Natural killer cell (primary cell): ENCODE measurements around the gene MTRF1L. TPM values are rescaled to one million over a fixed set of nuclear protein-coding genes. Genes with fewer than 3 reads are reported as not detected.

Experiments
- ATAC-seq, 3 donors: fragments of 150-1000 bp in 2 of 3; fragments of 200-7000 bp in 1 of 3; cut with Tn5 transposase; 1 replicate in 1 of 3; 2 replicates in 2 of 3; pipeline ENCODE4 v1.10.0; 2021; ENCODE audit warnings: mild to moderate bottlenecking in 2 of 3, moderate library complexity in 2 of 3
- DNase-seq, 2 donors: peaks; one replicate each; pipeline versions ENCODE4 v3.0.0 to v3.0.0-alpha.2; 2013 to 2021; ENCODE audit warnings: mixed read lengths in 1 of 2
- H3K27ac ChIP-seq: one replicate; pipeline ENCODE4 v1.5.1; 2013; ENCODE audit warnings: mild to moderate bottlenecking, low read length
- H3K27me3 ChIP-seq: one replicate; pipeline ENCODE4 v1.6.1; 2013; ENCODE audit warnings: low read length; ENCODE audit not compliant: control insufficient read depth, insufficient read depth
- H3K36me3 ChIP-seq: one replicate; pipeline ENCODE4 v1.6.1; 2013; ENCODE audit warnings: low read length; ENCODE audit not compliant: control insufficient read depth, insufficient read depth
- H3K4me1 ChIP-seq: one replicate; pipeline ENCODE4 v1.6.1; 2013; ENCODE audit warnings: low read length; ENCODE audit not compliant: control insufficient read depth, insufficient read depth
- H3K4me3 ChIP-seq: one replicate; pipeline ENCODE4 v1.5.1; 2013; ENCODE audit warnings: low read length
- H3K9me3 ChIP-seq: one replicate; pipeline ENCODE4 v1.6.1; 2013; ENCODE audit warnings: low read length; ENCODE audit not compliant: control insufficient read depth, insufficient read depth
- H3K27ac Mint-ChIP-seq, 2 donors: one replicate each; pipeline ENCODE4 v1.8.0; 2022; ENCODE audit warnings: mild to moderate bottlenecking in 2 of 2, mixed read lengths in 2 of 2, moderate library complexity in 1 of 2
- H3K27me3 Mint-ChIP-seq, 2 donors: one replicate each; pipeline ENCODE4 v1.8.0; 2022; ENCODE audit warnings: low read depth in 2 of 2, mixed read lengths in 2 of 2
- H3K36me3 Mint-ChIP-seq: one replicate; pipeline ENCODE4 v1.8.0; 2022; ENCODE audit warnings: mixed read lengths
- H3K4me1 Mint-ChIP-seq, 2 donors: one replicate each; pipeline ENCODE4 v1.8.0; 2022; ENCODE audit warnings: mixed read lengths in 2 of 2
- H3K4me3 Mint-ChIP-seq: one replicate; pipeline ENCODE4 v1.8.0; 2022; ENCODE audit warnings: mild to moderate bottlenecking, moderate library complexity, mixed read lengths
- H3K9me3 Mint-ChIP-seq, 2 donors: one replicate each; pipeline ENCODE4 v1.8.0; 2022; ENCODE audit warnings: mixed read lengths in 2 of 2
- WGBS: methylation state at CpG from one replicate; pipeline ENCODE4 v1.1.7; 2013; ENCODE audit warnings: missing lambda C conversion rate; ENCODE audit not compliant: insufficient coverage; 5-methylcytosine and 5-hydroxymethylcytosine counted together
- intact Hi-C: fragments of 100-400 bp; cut with micrococcal nuclease; formaldehyde crosslinking; loops from one replicate; pipeline ENCODE4 v1.14.2; 2022
- total RNA-seq, 4 donors: library from RNA; stranded (reverse); fragments of 120-200 nt in 1 of 4; gene quantifications; one replicate each; pipeline versions ENCODE4 v1.2.3 to v1.2.4, GENCODE V29; 2013 to 2022
- TF ChIP-seq, protein P1 (sequence below): fragments of 200-600 bp; IDR thresholded peaks from one replicate; pipeline ENCODE4 v1.8.0; 2022; ENCODE audit warnings: antibody characterized with exemption

The MTRF1L gene
- total RNA-seq, 3 donors from 2014 or later (not counting 1 experiment from before 2014, with no cell fraction given), result 17.6 to 24.7 (median 21.6) TPM

DNA sequence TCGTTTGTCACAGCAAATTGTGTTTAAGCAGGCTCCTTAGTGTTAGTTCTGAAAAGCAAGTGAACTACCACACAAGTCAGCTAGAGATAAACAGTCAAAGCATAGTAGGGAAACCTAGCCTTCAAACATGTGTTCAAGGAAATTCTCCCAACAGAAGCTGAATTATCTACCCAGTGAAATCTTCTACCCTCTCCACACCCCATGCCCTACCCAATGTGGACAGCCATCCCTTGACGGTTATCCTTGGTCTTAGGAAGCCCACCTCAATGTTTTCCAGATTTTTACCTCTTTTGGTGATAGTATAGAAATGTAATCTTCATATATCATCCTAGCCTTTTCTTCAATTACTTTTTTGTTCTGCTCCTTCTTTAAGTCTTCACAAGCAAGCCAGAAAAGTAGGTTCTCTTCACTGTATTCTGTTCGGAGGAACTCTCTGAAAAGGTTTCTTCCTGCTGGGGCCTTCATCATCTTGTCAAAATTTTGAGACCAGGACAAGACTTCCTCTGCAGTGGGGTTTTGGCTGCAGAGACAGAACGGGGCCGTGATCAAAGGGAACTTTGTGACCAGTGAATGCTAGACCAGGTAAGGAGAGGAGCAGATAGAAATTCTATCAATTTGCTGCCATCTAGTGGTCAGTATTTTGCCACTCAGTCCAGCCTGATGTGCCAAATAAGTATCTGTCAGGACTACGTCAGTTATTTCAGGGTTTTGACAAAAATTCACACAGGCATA is 21.6 kb upstream of the MTRF1L start:
- Mint-ChIP-seq H3K4me3 (no peak overlapping the region), H3K9me3 (no peaks in the 10 kb centered on the region), H3K27me3 (peaks cover 0 to 9% of the 10 kb centered on the region in 2 donors), H3K4me1 (peaks cover 0 to 6% of the 10 kb centered on the region in 2 donors), H3K27ac (no peak overlapping the region), H3K36me3 (no peaks in the 10 kb centered on the region)
- H3K4me3 ChIP-seq, result no peak overlapping the region
- intact Hi-C loops, result loop anchor here (2.0 kb wide), 1 partner anchor 21 kb away; the partner anchor contains the start of gene MTRF1L
- H3K9me3 ChIP-seq, result no peaks in the 10 kb centered on the region
- peak; percentile 82 to 91 (median 82) for ATAC-seq
- TF ChIP-seq, protein P1, sequence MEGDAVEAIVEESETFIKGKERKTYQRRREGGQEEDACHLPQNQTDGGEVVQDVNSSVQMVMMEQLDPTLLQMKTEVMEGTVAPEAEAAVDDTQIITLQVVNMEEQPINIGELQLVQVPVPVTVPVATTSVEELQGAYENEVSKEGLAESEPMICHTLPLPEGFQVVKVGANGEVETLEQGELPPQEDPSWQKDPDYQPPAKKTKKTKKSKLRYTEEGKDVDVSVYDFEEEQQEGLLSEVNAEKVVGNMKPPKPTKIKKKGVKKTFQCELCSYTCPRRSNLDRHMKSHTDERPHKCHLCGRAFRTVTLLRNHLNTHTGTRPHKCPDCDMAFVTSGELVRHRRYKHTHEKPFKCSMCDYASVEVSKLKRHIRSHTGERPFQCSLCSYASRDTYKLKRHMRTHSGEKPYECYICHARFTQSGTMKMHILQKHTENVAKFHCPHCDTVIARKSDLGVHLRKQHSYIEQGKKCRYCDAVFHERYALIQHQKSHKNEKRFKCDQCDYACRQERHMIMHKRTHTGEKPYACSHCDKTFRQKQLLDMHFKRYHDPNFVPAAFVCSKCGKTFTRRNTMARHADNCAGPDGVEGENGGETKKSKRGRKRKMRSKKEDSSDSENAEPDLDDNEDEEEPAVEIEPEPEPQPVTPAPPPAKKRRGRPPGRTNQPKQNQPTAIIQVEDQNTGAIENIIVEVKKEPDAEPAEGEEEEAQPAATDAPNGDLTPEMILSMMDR, result peak; percentile 76
- no peaks in the 10 kb centered on the region for H3K36me3 ChIP-seq
- DNase-seq, result peak in 1 of 2 donors; percentile 80
- no peaks in the 10 kb centered on the region for H3K27me3 ChIP-seq
- no peaks in the 10 kb centered on the region for H3K4me1 ChIP-seq
- no peak overlapping the region for H3K27ac ChIP-seq
- WGBS, result 37% methylated on average over 5 of the region's 6 CpGs

GRCh38 chr6:153018355-153018754 is 15.8 kb upstream of the MTRF1L start:
- H3K27me3 Mint-ChIP-seq, result peaks cover 0 to 6% of the 10 kb centered on the region in 2 donors
- ATAC-seq (no peak), DNase-seq (no peak)
- no peaks in the 10 kb centered on the region for H3K36me3 Mint-ChIP-seq
- intact Hi-C loops, result no loop called here
- Histone ChIP-seq H3K4me1 (no peaks in the 10 kb centered on the region), H3K9me3 (no peaks in the 10 kb centered on the region), H3K27ac (no peak overlapping the region), H3K36me3 (no peaks in the 10 kb centered on the region), H3K4me3 (no peak overlapping the region), H3K27me3 (no peaks in the 10 kb centered on the region)
- no CpG with 5 or more reads among the region's 3 CpGs for WGBS
- TF ChIP-seq, protein P1, result no peak
- H3K9me3 Mint-ChIP-seq, result no peaks in the 10 kb centered on the region
- H3K4me3 Mint-ChIP-seq, result no peak overlapping the region
- no peaks in the 10 kb centered on the region for H3K4me1 Mint-ChIP-seq
- no peak overlapping the region for H3K27ac Mint-ChIP-seq

DNA sequence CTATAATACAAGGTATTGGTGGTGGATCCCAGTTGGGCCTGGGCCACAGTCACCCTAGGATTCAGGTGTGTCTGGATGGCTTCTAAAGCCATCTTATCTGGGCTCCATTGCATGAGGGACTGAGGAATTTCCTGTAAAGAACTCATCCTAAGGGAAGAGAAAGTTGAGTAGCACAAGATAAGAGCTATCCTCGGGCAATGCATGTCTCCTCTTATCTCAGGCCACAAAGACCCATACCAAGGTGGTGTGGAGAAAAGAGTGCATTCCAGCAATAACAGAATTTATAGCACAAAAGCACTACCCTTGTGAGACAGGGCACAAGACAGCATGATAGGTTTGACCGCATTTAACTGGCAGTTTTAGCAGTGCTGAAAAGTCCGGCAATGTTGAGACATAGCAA is 14.3 kb upstream of the MTRF1L start:
- WGBS, result 92% methylated on average over 3 of the region's 3 CpGs
- intact Hi-C loops, result no loop called here
- Mint-ChIP-seq H3K4me1 (no peaks in the 10 kb centered on the region), H3K27me3 (peaks cover 0 to 6% of the 10 kb centered on the region in 2 donors), H3K27ac (no peak overlapping the region), H3K4me3 (no peak overlapping the region), H3K36me3 (no peaks in the 10 kb centered on the region), H3K9me3 (no peaks in the 10 kb centered on the region)
- no peaks in the 10 kb centered on the region for H3K4me1 ChIP-seq
- no peaks in the 10 kb centered on the region for H3K27me3 ChIP-seq
- no peak for DNase-seq
- TF ChIP-seq, protein P1, result no peak
- no peak overlapping the region for H3K27ac ChIP-seq
- no peak for ATAC-seq
- no peaks in the 10 kb centered on the region for H3K36me3 ChIP-seq
- no peak overlapping the region for H3K4me3 ChIP-seq
- H3K9me3 ChIP-seq, result no peaks in the 10 kb centered on the region
